ENCODE results near the gene KDF1. TPM values are rescaled to one million over a fixed set of nuclear protein-coding genes. Genes with fewer than 3 reads are reported as not detected.
"Not testable (repeated sequence)": the region's sequence is repeated elsewhere in the genome, so short reads cannot be mapped to it uniquely, and the experiment has no call there.

KDF1 gene
- total RNA-seq, 1 experiment from 2014 or later: 23.0 TPM

GRCh38 chr1:26991310-26992116, 31.2 kb upstream of the KDF1 start:
- TF ChIP-seq POLR2AphosphoS5 (IDR thresholded peaks at IDR 0.05; ENCODE audit: low read depth, low read length) (peak; percentile 77), SP1 (IDR thresholded peaks at IDR 0.05; ENCODE audit: low read depth) (no peak)
- H3K4me2 ChIP-seq (ENCODE audit: low read length): peak overlapping the region; percentile 90
- no peaks in the 10 kb centered on the region for H3K9me3 ChIP-seq (ENCODE audit: control insufficient read depth in 1 of 2, insufficient read depth in 1 of 2, low read depth in 1 of 2, low read length in 2 of 2)
- H3K79me2 ChIP-seq (ENCODE audit: insufficient read depth, low read length): peaks cover 29% of the 10 kb centered on the region
- no peaks in the 10 kb centered on the region for H3K36me3 ChIP-seq (ENCODE audit: control insufficient read depth in 1 of 2, insufficient read depth in 2 of 2, low read length in 2 of 2)
- BruUV-seq (replicated peaks): no TSS peak
- ChIA-PET POLR2A (interaction anchor here (0.5 to 1.4 kb wide), 8 partner anchors 9 to 1852 kb away, joined by 3 to 7 read pairs (median 4); partner anchors contain the start of gene KDF1), CTCF (interaction anchor here (0.9 kb wide), 1 partner anchor 103 kb away, joined by 3 read pairs; no protein-coding TSS in a partner anchor), RAD21 (ENCODE audit: low non-redundant PET in 1 of 2, low total read pairs in 2 of 2, uncharacterized antibody in 2 of 2, unreplicated experiment in 2 of 2) (interaction anchor here in 1 of 2 experiments (0.6 kb wide), 1 partner anchor 91 kb away, joined by 3 read pairs; the partner anchor contains the start of gene GPATCH3)
- peaks cover 55 to 73% of the 10 kb centered on the region in 2 experiments for H3K4me1 ChIP-seq (ENCODE audit: control insufficient read depth in 1 of 2, insufficient read depth in 2 of 2, low read length in 2 of 2)
- no peaks in the 10 kb centered on the region for H3K27me3 ChIP-seq (ENCODE audit: insufficient read depth, low read length)
- peaks cover 7% of the 10 kb centered on the region; the same call in 1 of the 2 replicates for H4K20me1 ChIP-seq (ENCODE audit: insufficient read depth)
- H3K27ac ChIP-seq (ENCODE audit: low read depth, low read length): peak overlapping the region; percentile 94
- peak overlapping the region; percentile 64 for H3K9ac ChIP-seq (ENCODE audit: low read length)
- peak; percentile 29 for ATAC-seq
- H3K9me2 ChIP-seq (ENCODE audit: insufficient read depth): no peaks in the 10 kb centered on the region
- no peak for DNase-seq (ENCODE audit: low read depth, low spot score)
- H2AFZ ChIP-seq (ENCODE audit: low read depth, low read length, poor library complexity, severe bottlenecking): no peak overlapping the region
- peak overlapping the region; percentile 27 to 48 for H3K4me3 ChIP-seq (replicated peaks in 1 of 2; ENCODE audit: low read depth in 1 of 2, low read length in 2 of 2)
- intact Hi-C loops (cut with micrococcal nuclease): loop anchor here (2.0 kb wide), 1 partner anchor 31 kb away; the partner anchor contains the start of gene KDF1

DNA sequence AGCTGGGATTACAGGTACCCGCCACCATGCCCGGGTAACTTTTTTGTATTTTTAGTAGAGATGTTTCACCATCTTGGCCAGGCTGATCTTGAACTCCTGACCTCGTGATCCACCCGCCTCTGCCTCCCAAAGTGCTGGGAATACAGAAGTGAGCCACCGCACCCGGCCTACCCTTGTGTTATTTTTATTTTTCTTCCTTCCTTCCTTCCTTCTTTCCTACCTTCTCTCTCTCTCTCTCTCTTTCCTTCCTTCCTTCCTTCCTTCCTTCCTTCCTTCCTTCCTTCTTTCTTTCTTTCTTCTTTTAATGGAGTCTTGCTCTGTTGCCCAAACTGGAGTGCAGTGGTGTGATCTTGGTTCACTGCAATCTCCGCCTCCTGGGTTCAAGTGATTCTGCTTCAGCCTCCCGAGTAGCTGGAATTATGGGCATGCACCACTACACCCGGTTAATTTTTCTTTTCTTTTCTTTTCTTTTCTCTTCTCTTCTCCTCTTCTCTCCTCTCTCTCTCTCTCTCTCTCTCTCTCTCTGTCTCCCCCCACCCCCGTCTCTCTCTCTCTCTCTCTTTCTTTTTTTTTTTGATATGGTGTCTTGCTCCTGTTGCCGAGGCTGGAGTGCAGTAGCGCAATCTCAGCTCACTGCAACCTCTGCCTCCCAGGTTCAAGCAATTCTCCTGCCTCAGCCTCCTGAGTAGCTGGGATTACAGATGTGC, 29.3 kb upstream of the KDF1 start:
- not testable (repeated sequence) for H2AFZ ChIP-seq (ENCODE audit: low read depth, low read length, poor library complexity, severe bottlenecking); H3K9me3 ChIP-seq (ENCODE audit: control insufficient read depth in 1 of 2, insufficient read depth in 1 of 2, low read depth in 1 of 2, low read length in 2 of 2); ATAC-seq; BruUV-seq (replicated peaks); H4K20me1 ChIP-seq (ENCODE audit: insufficient read depth); H3K4me3 ChIP-seq (replicated peaks in 1 of 2; ENCODE audit: low read depth in 1 of 2, low read length in 2 of 2); H3K27me3 ChIP-seq (ENCODE audit: insufficient read depth, low read length); H3K36me3 ChIP-seq (ENCODE audit: control insufficient read depth in 1 of 2, insufficient read depth in 2 of 2, low read length in 2 of 2); DNase-seq (ENCODE audit: low read depth, low spot score); H3K79me2 ChIP-seq (ENCODE audit: insufficient read depth, low read length); H3K9ac ChIP-seq (ENCODE audit: low read length); H3K9me2 ChIP-seq (ENCODE audit: insufficient read depth)
- intact Hi-C loops (cut with micrococcal nuclease): loop anchor here (2.0 kb wide), 1 partner anchor 29 kb away; the partner anchor contains the start of gene KDF1
- ChIA-PET RAD21 (ENCODE audit: low non-redundant PET in 1 of 2, low total read pairs in 2 of 2, uncharacterized antibody in 2 of 2, unreplicated experiment in 2 of 2) (interaction anchor here in 1 of 2 experiments (0.6 kb wide), 1 partner anchor 22 kb away, joined by 3 read pairs; no protein-coding TSS in a partner anchor), POLR2A (interaction anchor here (0.6 kb wide), 1 partner anchor 37 kb away, joined by 3 read pairs; no protein-coding TSS in a partner anchor), CTCF (interaction anchor here (0.6 to 5.8 kb wide), 2 partner anchors 8 to 503 kb away, joined by 3 to 23 read pairs; no protein-coding TSS in a partner anchor)
- peak overlapping the region; percentile 94 for H3K27ac ChIP-seq (ENCODE audit: low read depth, low read length)
- peak overlapping the region; percentile 90; the same call in 1 of the 2 replicates for H3K4me2 ChIP-seq (ENCODE audit: low read length)
- peaks cover 38 to 59% of the 10 kb centered on the region in 2 experiments for H3K4me1 ChIP-seq (ENCODE audit: control insufficient read depth in 1 of 2, insufficient read depth in 2 of 2, low read length in 2 of 2)
